T-helper 1 cell treated with Interleukin-12 subunit alpha and Interleukin-12 subunit beta and Interleukin-4 antibody, amounts not matched to agents 30 μg/mL and 1 μg/mL, for 36 hours (primary cell): Measurements from ENCODE around the gene MAEA.
"Not testable (repeated sequence)": the region's sequence is repeated elsewhere in the genome, so short reads cannot be mapped to it uniquely, and the experiment has no call there.

Source experiments
- H3K27ac Mint-ChIP-seq: one replicate; pipeline ENCODE4 v1.8.0; 2021; ENCODE audit warnings: mild to moderate bottlenecking, mixed read lengths
- H3K27me3 Mint-ChIP-seq: one replicate; pipeline ENCODE4 v1.8.0; 2021; ENCODE audit warnings: low read depth, mixed read lengths
- H3K36me3 Mint-ChIP-seq: one replicate; pipeline ENCODE4 v1.8.0; 2021; ENCODE audit warnings: low read depth, mixed read lengths
- H3K4me1 Mint-ChIP-seq: one replicate; pipeline ENCODE4 v1.8.0; 2021; ENCODE audit warnings: low read depth, mixed read lengths
- H3K4me3 Mint-ChIP-seq: one replicate; pipeline ENCODE4 v1.8.0; 2021; ENCODE audit warnings: mild to moderate bottlenecking, moderate library complexity, mixed read lengths
- H3K9me3 Mint-ChIP-seq: one replicate; pipeline ENCODE4 v1.8.0; 2021; ENCODE audit warnings: mixed read lengths

Gene MAEA

DNA sequence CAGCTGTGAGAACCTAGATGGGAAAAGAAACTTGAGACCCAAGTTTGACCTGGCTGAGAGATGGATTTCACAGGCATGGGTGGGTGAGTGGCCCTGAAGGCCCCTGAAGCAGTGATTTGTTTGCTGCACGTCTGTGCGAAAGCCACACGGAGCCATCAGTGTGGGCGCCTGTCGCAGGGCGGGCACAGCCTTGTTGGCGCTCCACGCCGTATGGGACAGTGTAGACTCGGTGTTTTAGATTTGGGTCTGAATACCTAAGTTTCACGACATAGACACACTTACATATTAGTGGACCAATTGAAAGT lies 35.4 kb downstream of the MAEA start:
- Mint-ChIP-seq H3K27ac (no peak overlapping the region), H3K4me3 (no peak overlapping the region), H3K27me3 (no peaks in the 10 kb centered on the region), H3K9me3 (no peaks in the 10 kb centered on the region), H3K4me1 (peaks cover 5% of the 10 kb centered on the region), H3K36me3 (peaks cover 16% of the 10 kb centered on the region)

DNA sequence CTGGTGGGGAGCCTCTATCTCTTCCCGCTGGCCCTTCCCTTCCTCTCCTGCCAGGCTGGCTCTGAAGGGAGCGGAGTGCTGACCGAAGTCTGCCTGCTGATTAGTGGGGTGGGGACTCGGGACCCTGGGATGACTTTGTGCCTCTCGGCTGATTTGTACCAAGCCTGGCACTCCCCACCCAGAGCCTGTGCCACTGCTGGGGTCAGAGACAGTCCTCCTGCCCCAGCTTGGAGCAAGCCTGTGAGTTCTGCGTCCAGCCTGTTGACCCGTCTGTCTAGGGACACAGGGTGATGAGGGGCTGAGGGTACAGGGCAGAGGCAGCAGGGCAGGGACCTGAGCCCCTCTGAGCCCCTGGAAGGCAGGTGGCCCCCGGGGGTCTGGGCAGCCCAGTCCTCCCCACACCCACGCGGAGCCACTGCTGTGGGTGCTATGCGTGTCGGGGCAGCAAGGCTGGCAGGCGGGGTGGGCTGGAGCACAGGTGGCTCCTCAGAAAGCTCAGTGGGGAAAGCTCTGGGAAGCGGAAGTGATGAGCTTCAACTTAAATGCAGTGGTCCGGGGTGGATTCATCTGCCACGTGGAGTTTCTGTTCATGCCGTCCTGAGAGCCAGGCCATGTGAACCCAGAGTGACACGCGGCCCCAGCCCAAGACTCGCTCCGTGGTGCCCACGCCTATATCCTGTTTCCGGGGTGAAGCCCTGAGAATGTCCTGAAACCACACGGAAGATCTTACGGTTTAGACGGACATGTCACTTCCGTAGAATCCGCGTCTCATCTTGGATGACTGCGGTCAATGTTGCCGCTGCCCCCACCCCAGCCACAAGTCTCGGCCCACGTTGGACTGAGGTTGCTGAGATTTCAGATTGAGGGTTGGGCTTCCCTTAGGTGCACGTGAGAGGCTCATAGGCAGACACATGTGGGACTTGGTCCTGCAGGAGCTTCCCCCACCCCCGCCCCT lies 36.3 kb downstream of the MAEA start:
- no peak overlapping the region for H3K27ac Mint-ChIP-seq
- no peak overlapping the region for H3K4me3 Mint-ChIP-seq
- peaks cover 17% of the 10 kb centered on the region for H3K36me3 Mint-ChIP-seq
- H3K4me1 Mint-ChIP-seq = peaks cover 13% of the 10 kb centered on the region
- H3K9me3 Mint-ChIP-seq = no peaks in the 10 kb centered on the region
- H3K27me3 Mint-ChIP-seq = no peaks in the 10 kb centered on the region

DNA sequence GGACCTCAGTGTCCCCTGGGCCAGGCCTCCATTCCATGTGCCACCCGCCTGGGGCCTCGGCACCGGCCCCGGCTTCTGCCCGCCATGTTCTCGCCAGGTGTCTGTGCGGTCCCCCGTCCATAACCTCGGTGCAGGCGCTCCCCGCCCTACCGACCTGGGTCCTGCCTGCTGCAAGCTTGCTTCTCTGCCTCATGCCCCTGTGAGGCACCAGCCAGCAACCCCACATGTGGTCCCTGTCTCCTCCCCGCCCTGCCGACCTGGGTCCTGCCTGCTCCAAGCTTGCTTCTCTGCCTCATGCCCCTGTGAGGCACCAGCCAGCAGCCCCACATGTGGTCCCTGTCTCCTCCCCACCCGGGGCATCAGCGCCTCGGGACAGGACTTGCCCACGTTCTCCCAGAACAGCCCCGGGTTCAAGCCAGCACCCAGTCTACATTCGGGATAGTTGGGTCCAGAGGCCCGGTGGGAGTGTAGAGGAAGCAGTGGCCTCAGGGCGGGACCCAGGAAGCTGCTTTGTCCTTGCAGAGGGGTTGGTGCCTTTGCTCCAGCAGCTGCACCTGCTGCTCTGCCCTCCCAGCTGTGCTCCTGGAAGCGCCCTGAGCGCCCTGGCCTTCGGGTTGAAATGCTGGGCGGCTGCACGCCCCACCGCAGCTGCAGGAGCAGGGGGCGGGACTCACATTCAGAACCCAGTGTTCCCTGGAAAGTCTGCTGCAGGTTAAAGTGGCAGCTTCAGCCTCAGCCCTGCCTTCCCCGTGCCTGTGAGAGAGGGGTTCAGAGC lies 37.2 kb downstream of the MAEA start:
- H3K36me3 Mint-ChIP-seq = peaks cover 15% of the 10 kb centered on the region
- no peaks in the 10 kb centered on the region for H3K9me3 Mint-ChIP-seq
- peaks cover 16% of the 10 kb centered on the region for H3K4me1 Mint-ChIP-seq
- no peaks in the 10 kb centered on the region for H3K27me3 Mint-ChIP-seq
- H3K27ac Mint-ChIP-seq = no peak overlapping the region
- H3K4me3 Mint-ChIP-seq = no peak overlapping the region

DNA sequence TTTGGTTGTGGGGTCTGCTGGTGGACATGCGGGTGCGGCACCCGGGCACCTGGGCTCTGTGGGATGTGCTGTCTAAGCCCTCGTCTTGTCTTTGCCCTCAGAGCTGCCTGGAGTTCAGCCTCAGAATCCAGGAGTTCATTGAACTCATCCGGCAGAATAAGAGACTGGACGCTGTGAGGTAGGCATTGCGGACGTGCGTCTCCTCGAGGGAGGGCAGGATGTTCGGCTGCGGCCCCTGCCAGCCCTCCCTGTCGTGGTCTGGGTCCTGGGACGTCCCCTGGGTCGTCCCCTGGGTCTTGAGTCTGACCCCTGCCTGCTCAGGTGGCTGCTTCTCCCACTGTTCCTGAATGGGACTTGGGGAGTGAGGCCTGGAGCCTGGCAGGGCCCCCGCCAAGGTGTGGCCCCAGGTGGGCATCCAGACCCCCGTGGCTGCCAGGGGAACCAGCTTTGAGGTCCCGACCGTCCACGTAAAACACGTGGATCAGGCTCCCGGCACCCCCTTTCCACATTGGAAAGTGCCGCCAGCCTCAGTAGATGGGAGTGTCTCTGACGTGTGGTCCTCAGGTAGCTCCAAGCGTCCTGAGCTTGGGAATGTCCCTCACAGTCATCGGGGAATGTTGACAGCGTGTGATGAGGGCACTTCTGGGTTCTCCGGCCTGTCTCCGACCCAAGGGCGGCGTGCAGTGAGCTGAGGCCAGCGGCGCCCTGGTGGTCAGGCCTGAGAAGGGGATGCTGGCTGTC lies 38.0 kb downstream of the MAEA start:
- Mint-ChIP-seq H3K27ac (no peak overlapping the region), H3K9me3 (no peaks in the 10 kb centered on the region)

DNA sequence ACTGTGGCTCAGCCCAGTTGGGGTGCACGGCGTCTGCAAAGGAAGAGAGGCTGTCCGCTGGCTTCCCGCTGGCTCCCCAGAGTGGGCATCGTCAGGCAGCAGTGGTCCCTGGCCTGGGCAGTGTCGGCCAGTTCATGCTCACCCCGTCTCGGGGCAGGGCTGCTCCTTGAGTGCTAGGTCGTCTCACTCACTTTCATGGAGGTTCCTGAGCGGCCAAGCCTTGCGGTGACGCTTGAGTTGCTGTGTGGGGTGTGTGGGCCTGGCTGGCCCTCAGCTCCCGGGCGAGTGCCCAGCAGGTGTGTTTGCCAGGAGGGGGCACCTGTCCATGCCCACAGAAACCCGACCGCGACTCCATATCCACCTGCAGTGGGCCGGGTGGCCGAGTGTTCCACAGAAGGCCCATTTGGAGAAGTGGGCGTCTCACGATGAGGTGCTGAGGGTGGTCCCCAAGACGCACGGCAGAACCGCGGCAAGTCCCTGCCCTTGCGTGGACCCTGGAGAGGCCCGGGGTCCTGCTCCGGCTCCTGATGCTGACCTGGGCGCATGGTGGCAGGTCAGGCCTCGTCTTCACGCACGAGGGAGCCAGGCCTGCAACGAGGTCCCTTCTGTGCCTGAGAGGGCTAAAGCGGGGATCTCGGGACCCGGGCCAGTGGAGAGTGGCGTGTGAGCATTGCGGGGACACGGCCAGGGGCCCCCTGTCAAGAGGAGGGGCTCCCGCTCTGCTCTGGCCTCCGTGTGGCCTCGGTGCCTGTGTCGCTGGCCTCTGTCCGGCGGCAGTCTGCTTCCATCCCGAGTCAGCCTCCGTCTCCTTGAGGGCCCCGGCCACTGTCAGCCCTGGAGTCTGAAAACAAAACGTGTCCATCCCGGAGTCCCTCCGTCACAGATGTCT lies 38.8 kb downstream of the MAEA start:
- no peak overlapping the region for H3K4me3 Mint-ChIP-seq
- no peaks in the 10 kb centered on the region for H3K9me3 Mint-ChIP-seq
- peaks cover 17% of the 10 kb centered on the region for H3K4me1 Mint-ChIP-seq
- peaks cover 12% of the 10 kb centered on the region for H3K36me3 Mint-ChIP-seq
- H3K27me3 Mint-ChIP-seq = no peaks in the 10 kb centered on the region
- no peak overlapping the region for H3K27ac Mint-ChIP-seq

More for the DNA sequence above, 38.0 kb downstream of the MAEA start:
- Mint-ChIP-seq H3K27me3 (no peaks in the 10 kb centered on the region), H3K4me1 (peaks cover 17% of the 10 kb centered on the region), H3K36me3 (peaks cover 12% of the 10 kb centered on the region), H3K4me3 (no peak overlapping the region)

DNA sequence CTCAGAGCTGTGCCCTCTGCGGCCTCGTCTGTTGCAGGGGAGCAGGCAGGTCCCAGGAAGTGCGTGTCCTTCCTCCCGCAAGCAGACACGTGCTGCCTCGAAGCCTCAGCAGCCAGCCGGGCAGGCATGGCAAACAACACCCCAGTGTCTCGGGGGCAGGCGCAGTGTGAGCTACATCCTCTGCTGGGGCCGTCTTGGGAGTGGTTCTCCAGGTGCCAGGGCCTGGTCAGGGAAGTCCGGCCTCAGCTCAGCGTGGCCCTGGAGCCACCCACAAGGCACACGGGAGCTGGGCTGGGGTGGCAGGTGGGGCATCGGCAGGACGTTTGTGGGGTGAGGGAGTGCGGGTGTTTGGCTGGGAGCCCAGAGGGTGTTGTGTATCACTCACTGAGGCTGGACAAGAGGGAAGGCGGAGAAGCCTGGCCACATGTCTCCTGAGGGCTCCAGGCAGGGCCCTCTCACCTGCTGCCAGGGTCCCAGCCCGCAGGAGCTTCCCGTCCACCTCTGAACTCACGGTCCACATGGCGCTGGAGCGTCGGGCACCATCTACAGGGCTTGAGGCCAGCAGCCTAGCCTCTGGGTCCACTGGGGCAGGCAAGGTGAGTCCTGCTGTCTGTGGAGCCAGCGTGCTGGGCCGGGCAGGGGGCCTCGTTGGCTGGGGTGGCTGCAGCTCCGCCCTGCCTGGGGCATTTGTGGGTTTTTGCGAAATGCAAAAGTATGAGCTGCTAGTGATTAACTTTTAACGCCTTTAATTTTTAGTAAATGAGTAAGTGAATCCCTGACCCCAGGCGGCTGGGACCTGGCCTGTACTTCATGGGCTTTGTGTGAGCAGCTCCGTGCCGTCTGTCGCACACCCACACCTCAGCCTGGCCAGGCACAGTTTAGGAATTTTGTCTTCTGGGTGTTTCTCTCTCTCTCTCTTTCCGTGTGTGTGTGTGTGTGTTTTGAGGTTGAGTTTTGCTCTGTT lies 40.0 kb downstream of the MAEA start:
- Mint-ChIP-seq H3K27ac (peak overlapping the region; percentile 57), H3K4me3 (no peak overlapping the region), H3K4me1 (peaks cover 17% of the 10 kb centered on the region)

DNA sequence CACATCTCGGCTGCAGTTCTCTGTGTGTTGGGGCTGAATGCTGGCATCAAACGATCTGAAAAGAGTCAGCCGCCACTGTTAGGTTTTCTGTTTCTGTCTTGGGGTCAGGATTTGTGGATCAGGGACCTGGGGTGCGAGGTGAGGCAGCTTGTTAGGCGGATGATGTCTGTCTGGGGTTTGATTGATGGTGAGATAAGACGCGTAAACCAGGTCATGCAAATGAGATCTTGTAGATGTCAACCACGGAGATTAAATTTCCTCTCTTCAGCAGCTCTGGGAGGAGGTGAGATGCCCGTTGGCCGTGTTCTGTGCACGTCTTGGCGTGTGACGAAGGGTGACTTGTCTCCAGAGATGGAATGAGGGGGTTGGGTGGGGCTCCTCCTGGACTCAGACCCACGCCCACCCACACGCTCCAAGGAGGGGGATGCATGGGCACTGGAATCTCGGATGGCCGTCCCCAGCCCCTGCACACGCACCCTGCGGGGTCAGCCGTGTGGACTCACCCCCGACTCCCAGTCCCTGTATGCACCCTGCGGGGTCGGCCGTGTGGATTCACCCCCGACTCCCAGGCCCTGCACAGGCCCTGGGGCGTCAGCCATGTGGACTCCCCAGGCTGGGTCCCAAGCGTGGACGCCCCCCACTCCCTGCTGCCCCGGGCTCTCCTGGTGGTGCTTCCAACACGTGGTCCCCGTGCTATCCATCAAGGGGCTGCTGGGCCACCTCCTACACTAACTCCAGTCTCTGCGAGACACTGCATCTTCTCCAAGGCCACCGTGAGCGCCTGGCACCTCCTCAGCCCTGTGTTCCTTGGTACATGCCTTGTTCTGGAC lies 41.3 kb downstream of the MAEA start:
- H3K4me3 Mint-ChIP-seq = peak overlapping the region; percentile 56
- H3K4me1 Mint-ChIP-seq = peaks cover 22% of the 10 kb centered on the region
- H3K27ac Mint-ChIP-seq = peak overlapping the region; percentile 81
- peaks cover 24% of the 10 kb centered on the region for H3K36me3 Mint-ChIP-seq
- no peaks in the 10 kb centered on the region for H3K27me3 Mint-ChIP-seq
- no peaks in the 10 kb centered on the region for H3K9me3 Mint-ChIP-seq

More for the DNA sequence above, 40.0 kb downstream of the MAEA start:
- H3K27me3 Mint-ChIP-seq = no peaks in the 10 kb centered on the region
- H3K36me3 Mint-ChIP-seq = peaks cover 18% of the 10 kb centered on the region
- no peaks in the 10 kb centered on the region for H3K9me3 Mint-ChIP-seq

DNA sequence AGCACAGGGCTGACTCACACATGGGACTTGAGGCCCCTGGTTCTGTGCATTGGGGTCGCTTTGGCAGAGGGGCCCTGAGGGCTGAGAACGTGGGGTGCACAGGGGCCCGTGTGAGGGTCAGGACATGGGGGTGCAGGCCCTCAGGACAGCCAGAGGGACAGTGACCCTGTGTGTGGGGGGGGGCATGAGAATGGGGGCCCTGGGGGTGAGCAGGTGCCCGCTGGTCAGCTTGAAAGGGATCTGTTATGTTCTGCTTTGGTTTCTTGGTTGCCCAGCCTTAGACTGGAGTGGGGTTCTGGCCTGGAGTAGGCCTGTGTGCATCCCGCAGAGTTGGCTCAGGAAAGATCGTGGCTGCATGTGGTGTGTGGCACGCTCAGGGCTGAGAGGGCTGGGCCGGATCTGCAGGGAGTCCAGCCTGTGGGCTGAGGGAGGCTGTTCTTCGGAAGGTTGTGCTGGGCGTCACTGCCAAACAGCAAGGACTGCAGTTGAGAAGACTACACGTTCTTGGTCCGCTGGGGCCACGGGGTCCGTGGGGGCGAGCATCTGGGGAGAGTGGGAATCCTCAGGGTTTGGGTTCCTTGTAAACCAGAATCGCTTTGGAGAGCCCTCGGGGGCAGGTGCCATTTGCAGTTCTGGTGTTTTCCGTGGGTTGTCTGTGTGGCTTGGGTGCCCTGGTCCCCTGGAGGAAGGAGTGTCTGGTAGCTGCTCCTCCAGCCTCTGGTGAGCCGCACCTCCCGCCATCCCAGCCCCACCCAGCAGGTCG lies 42.1 kb downstream of the MAEA start:
- H3K27me3 Mint-ChIP-seq = no peaks in the 10 kb centered on the region
- H3K9me3 Mint-ChIP-seq = peaks cover 5% of the 10 kb centered on the region
- peak overlapping the region; percentile 32 for H3K27ac Mint-ChIP-seq
- peaks cover 26% of the 10 kb centered on the region for H3K4me1 Mint-ChIP-seq
- peaks cover 31% of the 10 kb centered on the region for H3K36me3 Mint-ChIP-seq
- no peak overlapping the region for H3K4me3 Mint-ChIP-seq

DNA sequence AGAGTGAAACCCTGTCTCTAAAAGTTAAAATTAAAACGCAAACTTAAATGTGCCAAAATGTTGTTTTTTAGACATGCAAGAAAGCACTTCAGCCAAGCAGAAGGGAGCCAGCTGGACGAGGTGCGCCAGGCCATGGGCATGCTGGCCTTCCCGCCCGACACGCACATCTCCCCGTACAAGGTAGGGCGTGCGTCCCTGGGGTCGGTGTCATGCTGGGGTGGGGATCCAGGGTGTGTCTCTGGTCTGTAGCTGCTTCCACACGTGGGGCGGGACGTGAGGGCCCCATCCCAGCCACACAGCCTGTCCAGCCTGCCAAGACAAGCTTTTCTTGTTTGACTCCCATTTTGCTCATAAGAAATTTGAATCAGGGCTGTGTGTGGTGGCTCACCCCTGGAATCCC lies 43.0 kb downstream of the MAEA start:
- no peak overlapping the region for H3K27ac Mint-ChIP-seq
- no peaks in the 10 kb centered on the region for H3K27me3 Mint-ChIP-seq
- H3K4me3 Mint-ChIP-seq = no peak overlapping the region
- H3K9me3 Mint-ChIP-seq = peaks cover 5% of the 10 kb centered on the region
- peaks cover 35% of the 10 kb centered on the region for H3K4me1 Mint-ChIP-seq
- H3K36me3 Mint-ChIP-seq = peaks cover 40% of the 10 kb centered on the region

DNA sequence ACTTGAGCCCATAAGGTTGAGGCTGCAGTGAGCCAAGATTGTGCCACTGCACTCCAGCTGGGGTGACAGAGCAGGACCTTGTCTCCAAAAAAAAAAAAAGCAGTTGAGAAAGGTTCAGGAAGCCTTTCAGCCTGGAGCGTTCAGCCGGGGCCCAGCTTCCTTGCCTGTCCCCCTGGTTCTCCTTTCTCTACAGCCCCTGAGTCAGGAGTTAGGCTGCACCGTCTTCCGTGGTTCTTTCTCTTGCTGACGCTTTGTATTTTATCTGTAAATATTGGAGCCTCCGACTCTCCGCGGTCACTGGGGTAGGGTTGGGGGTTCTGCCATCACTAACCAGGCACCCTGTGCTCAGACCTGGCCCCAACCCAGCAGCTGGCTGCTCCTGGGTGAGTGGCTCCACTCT lies 43.6 kb downstream of the MAEA start:
- H3K27ac Mint-ChIP-seq = no peak overlapping the region

DNA sequence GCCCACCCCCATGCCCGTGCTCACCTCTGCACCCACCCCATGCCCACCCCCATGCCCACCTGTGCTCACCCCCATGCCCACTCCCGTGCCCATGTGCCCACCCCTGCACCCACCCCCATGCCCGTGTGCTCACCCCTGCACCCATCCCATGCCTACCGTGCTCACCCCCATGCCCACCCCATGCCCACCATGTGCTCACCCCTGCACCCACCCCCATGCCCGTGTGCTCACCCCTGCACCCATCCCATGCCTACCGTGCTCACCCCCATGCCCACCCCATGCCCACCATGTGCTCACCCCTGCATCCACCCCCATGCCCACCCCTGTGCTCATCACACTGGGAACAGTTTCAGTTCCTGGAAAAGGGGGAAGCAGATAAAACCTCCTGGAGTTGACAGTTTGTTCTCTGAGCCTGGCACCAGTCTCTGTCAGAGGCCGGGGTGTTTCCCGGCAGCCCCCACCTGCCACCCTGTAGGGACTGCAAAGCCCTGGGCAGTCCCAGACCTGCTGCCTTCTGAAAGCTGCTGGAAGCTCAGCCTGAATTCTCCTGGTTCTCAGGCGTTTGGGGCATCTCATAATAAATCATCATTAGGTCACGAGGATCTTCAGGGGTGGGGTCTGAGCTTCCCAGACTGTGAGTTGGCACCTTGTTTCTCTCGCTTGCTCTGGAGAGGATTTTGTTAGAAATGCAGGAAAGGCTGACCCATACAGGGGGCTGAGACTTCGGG lies 44.3 kb downstream of the MAEA start:
- H3K4me1 Mint-ChIP-seq = peaks cover 37% of the 10 kb centered on the region

More for the DNA sequence above, 43.6 kb downstream of the MAEA start:
- peaks cover 42% of the 10 kb centered on the region for H3K36me3 Mint-ChIP-seq
- peaks cover 37% of the 10 kb centered on the region for H3K4me1 Mint-ChIP-seq
- H3K27me3 Mint-ChIP-seq = no peaks in the 10 kb centered on the region
- no peak overlapping the region for H3K4me3 Mint-ChIP-seq
- H3K9me3 Mint-ChIP-seq = peaks cover 5% of the 10 kb centered on the region

More for the DNA sequence above, 44.3 kb downstream of the MAEA start:
- H3K4me3 Mint-ChIP-seq, H3K27ac Mint-ChIP-seq, H3K27me3 Mint-ChIP-seq, H3K9me3 Mint-ChIP-seq: not testable (repeated sequence)
- peaks cover 45% of the 10 kb centered on the region for H3K36me3 Mint-ChIP-seq
